Measurements from ENCODE around the gene CTTNBP2.

Gene CTTNBP2

DNA sequence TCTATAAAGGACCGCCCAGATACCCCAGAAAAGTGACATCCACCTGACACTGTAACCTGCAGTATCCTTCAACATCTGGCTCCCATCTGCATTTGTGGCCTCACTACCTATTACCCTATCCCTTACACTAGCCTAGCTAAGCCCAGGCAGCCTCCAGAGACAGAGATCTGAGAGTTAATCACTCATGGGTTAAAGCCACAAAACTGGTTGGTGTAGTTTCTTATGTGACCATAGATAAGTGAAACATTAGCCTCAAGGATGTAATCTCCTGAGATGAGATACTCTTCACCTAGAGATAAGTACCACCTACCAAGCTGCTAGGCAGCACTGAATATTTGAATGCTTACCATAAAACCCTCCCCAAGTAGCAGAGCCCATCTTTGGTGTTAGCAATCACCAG is 35.4 kb downstream of the CTTNBP2 start:
- no peak overlapping the region for H3K4me2 ChIP-seq (ENCODE audit: low read depth, low read length, poor library complexity, severe bottlenecking)
- no peaks in the 10 kb centered on the region for H3K79me2 ChIP-seq (ENCODE audit: insufficient read depth, low read length)
- H3F3A ChIP-seq (ENCODE audit: insufficient read depth), result no peaks in the 10 kb centered on the region
- no peak overlapping the region for H3K9ac ChIP-seq (ENCODE audit: low read length)
- no peaks in the 10 kb centered on the region for H3K9me2 ChIP-seq (replicated peaks; ENCODE audit: insufficient read depth, low read length)
- H3K27me3 ChIP-seq (ENCODE audit: low read length), result no peaks in the 10 kb centered on the region
- H3K36me3 ChIP-seq (ENCODE audit: low read length), result no peaks in the 10 kb centered on the region
- TF ChIP-seq, protein P1, sequence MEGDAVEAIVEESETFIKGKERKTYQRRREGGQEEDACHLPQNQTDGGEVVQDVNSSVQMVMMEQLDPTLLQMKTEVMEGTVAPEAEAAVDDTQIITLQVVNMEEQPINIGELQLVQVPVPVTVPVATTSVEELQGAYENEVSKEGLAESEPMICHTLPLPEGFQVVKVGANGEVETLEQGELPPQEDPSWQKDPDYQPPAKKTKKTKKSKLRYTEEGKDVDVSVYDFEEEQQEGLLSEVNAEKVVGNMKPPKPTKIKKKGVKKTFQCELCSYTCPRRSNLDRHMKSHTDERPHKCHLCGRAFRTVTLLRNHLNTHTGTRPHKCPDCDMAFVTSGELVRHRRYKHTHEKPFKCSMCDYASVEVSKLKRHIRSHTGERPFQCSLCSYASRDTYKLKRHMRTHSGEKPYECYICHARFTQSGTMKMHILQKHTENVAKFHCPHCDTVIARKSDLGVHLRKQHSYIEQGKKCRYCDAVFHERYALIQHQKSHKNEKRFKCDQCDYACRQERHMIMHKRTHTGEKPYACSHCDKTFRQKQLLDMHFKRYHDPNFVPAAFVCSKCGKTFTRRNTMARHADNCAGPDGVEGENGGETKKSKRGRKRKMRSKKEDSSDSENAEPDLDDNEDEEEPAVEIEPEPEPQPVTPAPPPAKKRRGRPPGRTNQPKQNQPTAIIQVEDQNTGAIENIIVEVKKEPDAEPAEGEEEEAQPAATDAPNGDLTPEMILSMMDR (IDR thresholded peaks at IDR 0.05; ENCODE audit: insufficient read depth, low read length, poor library complexity, severe bottlenecking), result no peak
- TF ChIP-seq EZH2phosphoT487 (conservative IDR thresholded peaks at IDR 0.05; ENCODE audit: low read length), result no peak
- H4K20me1 ChIP-seq (ENCODE audit: low read depth, low read length), result no peaks in the 10 kb centered on the region
- H3K9me3 ChIP-seq (ENCODE audit: insufficient read depth, low read length), result no peaks in the 10 kb centered on the region
- H2AFZ ChIP-seq (ENCODE audit: low read depth, low read length, severe bottlenecking), result no peak overlapping the region
- no peak overlapping the region for H3K4me3 ChIP-seq (ENCODE audit: insufficient read depth, low read length, poor library complexity, severe bottlenecking)
- no peak overlapping the region for H3K27ac ChIP-seq (ENCODE audit: low read depth, low read length)

DNA sequence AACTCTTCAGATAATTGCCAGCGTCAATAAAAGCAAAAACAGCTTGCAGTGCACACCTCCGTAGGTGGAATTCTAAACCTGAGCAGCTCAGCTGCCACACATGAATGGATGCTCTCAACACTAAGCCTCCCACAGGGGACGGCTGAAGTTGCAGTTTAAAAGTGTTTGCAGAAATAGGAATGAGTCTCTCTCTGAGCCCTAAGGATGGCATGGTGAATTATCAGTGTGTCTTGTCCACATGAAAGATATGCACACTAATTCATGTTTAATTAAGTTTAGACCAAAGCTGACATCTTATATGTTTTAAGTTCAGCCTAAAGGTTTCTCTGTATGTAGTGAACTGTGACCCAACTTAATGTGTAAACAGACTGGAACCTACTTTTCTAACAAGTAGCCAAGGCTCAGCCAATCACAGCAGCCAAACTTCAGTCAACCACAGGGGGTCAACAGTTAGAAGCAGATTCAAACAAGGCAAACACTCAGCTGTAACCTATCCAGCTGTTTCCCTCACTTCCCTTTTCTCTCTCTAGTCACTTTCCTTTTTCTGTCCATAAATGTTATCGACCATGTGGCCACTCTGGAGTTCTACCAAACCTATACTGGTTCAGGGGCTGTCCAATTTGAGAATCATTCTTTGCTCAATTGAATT is 38.1 kb downstream of the CTTNBP2 start:
- no peaks in the 10 kb centered on the region for H3K9me2 ChIP-seq (replicated peaks; ENCODE audit: insufficient read depth, low read length)
- H3K9ac ChIP-seq (ENCODE audit: low read length), result no peak overlapping the region
- no peaks in the 10 kb centered on the region for H3K9me3 ChIP-seq (ENCODE audit: insufficient read depth, low read length)
- H2AFZ ChIP-seq (ENCODE audit: low read depth, low read length, severe bottlenecking), result no peak overlapping the region
- no peaks in the 10 kb centered on the region for H3K79me2 ChIP-seq (ENCODE audit: insufficient read depth, low read length)
- TF ChIP-seq, protein P1 (IDR thresholded peaks at IDR 0.05; ENCODE audit: insufficient read depth, low read length, poor library complexity, severe bottlenecking), result no peak
- no peak for TF ChIP-seq EZH2phosphoT487 (conservative IDR thresholded peaks at IDR 0.05; ENCODE audit: low read length)
- no peaks in the 10 kb centered on the region for H3K36me3 ChIP-seq (ENCODE audit: low read length)
- H3K27me3 ChIP-seq (ENCODE audit: low read length), result no peaks in the 10 kb centered on the region
- H3K4me3 ChIP-seq (ENCODE audit: insufficient read depth, low read length, poor library complexity, severe bottlenecking), result no peak overlapping the region
- no peaks in the 10 kb centered on the region for H3F3A ChIP-seq (ENCODE audit: insufficient read depth)
- H3K4me2 ChIP-seq (ENCODE audit: low read depth, low read length, poor library complexity, severe bottlenecking), result no peak overlapping the region
- no peaks in the 10 kb centered on the region for H4K20me1 ChIP-seq (ENCODE audit: low read depth, low read length)
- H3K27ac ChIP-seq (ENCODE audit: low read depth, low read length), result no peak overlapping the region

DNA sequence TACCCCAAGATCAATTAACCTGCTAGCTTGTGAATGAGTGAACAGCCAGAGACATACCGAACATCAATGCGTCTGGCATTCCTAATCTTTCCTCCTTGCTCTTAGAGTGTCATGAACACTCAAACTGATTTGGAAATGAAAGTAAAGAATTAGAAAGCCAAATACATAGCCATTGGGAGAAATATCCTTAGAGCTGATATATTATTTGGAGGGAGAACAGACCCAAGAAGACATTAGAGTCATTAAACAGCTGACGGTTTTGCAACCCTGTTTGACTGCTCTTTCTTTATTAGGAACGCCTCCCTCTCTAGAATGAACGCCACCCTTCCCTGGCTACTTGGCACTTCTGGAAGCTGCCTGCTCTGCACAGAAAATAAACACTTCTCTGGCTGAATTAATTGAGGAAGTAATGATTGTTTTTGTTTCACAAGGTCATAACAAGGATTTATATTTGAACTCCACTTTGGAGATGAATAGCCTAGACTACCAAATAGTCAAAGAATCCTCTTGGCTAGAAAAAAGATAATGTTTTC is 42.8 kb downstream of the CTTNBP2 start:
- Histone ChIP-seq H4K20me1 (ENCODE audit: low read depth, low read length) (no peaks in the 10 kb centered on the region), H3K9me2 (replicated peaks; ENCODE audit: insufficient read depth, low read length) (no peaks in the 10 kb centered on the region), H3F3A (ENCODE audit: insufficient read depth) (no peaks in the 10 kb centered on the region), H3K4me3 (ENCODE audit: insufficient read depth, low read length, poor library complexity, severe bottlenecking) (no peak overlapping the region), H3K27me3 (ENCODE audit: low read length) (no peaks in the 10 kb centered on the region), H3K79me2 (ENCODE audit: insufficient read depth, low read length) (no peaks in the 10 kb centered on the region), H3K4me2 (ENCODE audit: low read depth, low read length, poor library complexity, severe bottlenecking) (no peak overlapping the region), H3K9me3 (ENCODE audit: insufficient read depth, low read length) (no peaks in the 10 kb centered on the region), H2AFZ (ENCODE audit: low read depth, low read length, severe bottlenecking) (no peak overlapping the region), H3K27ac (ENCODE audit: low read depth, low read length) (no peak overlapping the region), H3K9ac (ENCODE audit: low read length) (no peak overlapping the region), H3K36me3 (ENCODE audit: low read length) (no peaks in the 10 kb centered on the region)
- no peak for TF ChIP-seq EZH2phosphoT487 (conservative IDR thresholded peaks at IDR 0.05; ENCODE audit: low read length)
- TF ChIP-seq, protein P1 (IDR thresholded peaks at IDR 0.05; ENCODE audit: insufficient read depth, low read length, poor library complexity, severe bottlenecking), result no peak
